Heart left ventricle (tissue), 16 donors: ENCODE data around the gene IKZF1. TPM values are rescaled to one million over a fixed set of nuclear protein-coding genes. Genes with fewer than 3 reads are reported as not detected.

ENCODE experiments used
- ATAC-seq, 4 donors: fragments of 200-7000 bp; cut with Tn5 transposase; one replicate each; pipeline ENCODE4 v1.9.1; 2020 to 2022; ENCODE audit warnings: moderate library complexity in 4 of 4, mild to moderate bottlenecking in 3 of 4, moderate number of reproducible peaks in 1 of 4
- DNase-seq, 5 donors: peaks; one replicate each; pipeline ENCODE4 v3.0.0-alpha.2; 2020
- H3K27ac ChIP-seq, 12 donors: fragments of 200-600 bp; sonication (generic) in 4 of 12; one replicate each; pipeline versions ENCODE4 v1.5.0 to v1.8.0; 2016 to 2022; ENCODE audit warnings: mild to moderate bottlenecking in 2 of 12
- H3K27me3 ChIP-seq, 9 donors: fragments of 200-600 bp; sonication (generic) in 2 of 9; one replicate each; pipeline versions ENCODE4 v1.5.1 to v1.8.0; 2016 to 2022; ENCODE audit warnings: mild to moderate bottlenecking in 3 of 9
- H3K36me3 ChIP-seq, 9 donors: fragments of 200-600 bp; sonication (generic) in 2 of 9; one replicate each; pipeline versions ENCODE4 v1.5.0 to v1.8.0; 2018 to 2022; ENCODE audit warnings: mild to moderate bottlenecking in 2 of 9
- H3K4me1 ChIP-seq, 12 donors: fragments of 200-600 bp; sonication (generic) in 4 of 12; one replicate each; pipeline versions ENCODE4 v1.5.0 to v1.8.0; 2016 to 2022; ENCODE audit warnings: mild to moderate bottlenecking in 3 of 12
- H3K4me3 ChIP-seq, 12 donors: fragments of 200-600 bp; sonication (generic) in 4 of 12; one replicate each; pipeline versions ENCODE4 v1.5.0 to v1.8.0; 2017 to 2022; ENCODE audit warnings: mild to moderate bottlenecking in 9 of 12, moderate library complexity in 4 of 12
- H3K9me3 ChIP-seq, 12 donors: fragments of 200-600 bp; sonication (generic) in 4 of 12; one replicate each; pipeline versions ENCODE4 v1.5.0 to v1.8.0; 2016 to 2022; ENCODE audit warnings: mild to moderate bottlenecking in 1 of 12
- CTCF ChIP-seq, 12 donors: fragments of 200-600 bp; sonication (generic) in 4 of 12; IDR thresholded peaks; one replicate each; pipeline versions ENCODE4 v1.5.0 to v1.8.0; 2018 to 2022; ENCODE audit warnings: antibody characterized with exemption in 12 of 12, mild to moderate bottlenecking in 5 of 12
- POLR2A ChIP-seq, 2 donors: fragments of 450-650 bp; IDR thresholded peaks; one replicate each; pipeline ENCODE4 v1.6.1; 2017; ENCODE audit warnings: antibody characterized with exemption in 2 of 2, mild to moderate bottlenecking in 2 of 2, moderate library complexity in 2 of 2
- WGBS, 4 donors: extraction: QIAGEN DNeasy Blood & Tissue Kit in 2 of 4; methylation state at CpG; one replicate each; pipeline versions ENCODE4 v1.1.5 to v1.1.7; 2013 to 2018; 5-methylcytosine and 5-hydroxymethylcytosine counted together
- intact Hi-C, 10 donors: fragments of 100-400 bp; cut with DNase I; formaldehyde crosslinking; loops; one replicate each; pipeline versions ENCODE4 v1.11.1 to v1.14.2; 2022
- polyA plus RNA-seq, 2 donors: library from polyadenylated mRNA; stranded (reverse); fragments of 200-250 nt; gene quantifications; one replicate each; pipeline ENCODE4 v1.2.3, GENCODE V29; 2013
- total RNA-seq, 9 donors: library from RNA; depleted of rRNA in 2 of 9; stranded (reverse); fragments of >200 nt in 2 of 9; fragmentation: NEBNext Ultra II Directional in 3 of 9; extraction: Animal tissue kit (Norgen Biotek cat#: 25700) in 3 of 9; gene quantifications; one replicate each; pipeline versions ENCODE4 v1.1.0 to v1.2.4, GENCODE V29; 2016 to 2023
- donor health status: ischemic (EF 13 %, LVEDD 7.1; RV severe dilation, severe dysfunction).
- donor health status: healthy with polysubstance abuse.
- donor health status: DM: no; HTN: yes; CAD: no.
- donor health status: DM: no; HTN: no; CAD: no.
- donor health status: ischemic (EF 25% LVEDD 6.9; RV normal size, moderate dysfunction).
- donor health status: ischemic (EF 25% LVEDD 5.7; RV mildly dilated, moderate dysfunction).
- donor health status: healthy.
- donor health status: DM: yes; HTN: yes; CAD: no.
- donor health status: ischemic (EF 35%, LVEDD 5.7; RV mildly dilated, moderate dysfunction).
- donor health status: nonischemic (EF 11% LVEDD 7.7; RV severe dilation, severe dysfunction).
- donor health status: DM: yes; HTN: yes; CAD: no.
- donor health status: PGD.
- donor health status: ischemic (EF 29% LVEDD 5.4; RV normal size, mild dysfunction).
- donor health status: nonischemic (EF 23%, LVEDD 6.1; RV moderate dilation, normal function).

IKZF1 gene
- total and polyA plus RNA-seq, 11 donors, result 0.30 to 27.8 (median 2.4) TPM

DNA sequence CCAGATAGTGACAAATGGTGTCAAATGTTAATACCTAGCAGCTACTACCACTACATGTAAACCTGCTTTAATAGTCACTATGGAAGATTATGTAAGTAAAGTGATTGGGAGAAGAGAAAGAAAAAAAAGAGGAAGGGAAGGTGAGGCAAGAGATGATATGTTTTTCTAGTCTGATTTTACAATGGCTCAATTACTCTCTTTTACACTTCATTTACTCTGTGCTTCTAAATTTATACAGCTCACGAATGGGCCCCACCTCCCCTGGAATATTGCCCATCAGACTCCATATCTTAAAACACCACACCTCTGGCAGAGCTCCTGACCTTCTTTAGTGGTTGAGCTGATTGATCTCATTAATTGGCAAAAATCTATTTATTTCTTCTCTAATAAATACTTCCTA, 28.0 kb upstream of the IKZF1 start:
- WGBS, 4 donors, result 8 to 17% (median 12%) methylated on average over 1 of the region's 1 CpG
- Histone ChIP-seq H3K4me1 (peaks cover 0 to 24% (median 0%) of the 10 kb centered on the region in 12 donors), H3K27ac (no peak overlapping the region), H3K9me3 (no peaks in the 10 kb centered on the region), H3K4me3 (no peak overlapping the region), H3K36me3 (no peaks in the 10 kb centered on the region), H3K27me3 (peaks cover 0 to 10% (median 0%) of the 10 kb centered on the region in 9 donors)
- DNase-seq, result no peak
- TF ChIP-seq CTCF (IDR thresholded peaks at IDR 0.05) (no peak), POLR2A (IDR thresholded peaks at IDR 0.05) (no peak)
- intact Hi-C loops, result no loop called here
- no peak for ATAC-seq

DNA sequence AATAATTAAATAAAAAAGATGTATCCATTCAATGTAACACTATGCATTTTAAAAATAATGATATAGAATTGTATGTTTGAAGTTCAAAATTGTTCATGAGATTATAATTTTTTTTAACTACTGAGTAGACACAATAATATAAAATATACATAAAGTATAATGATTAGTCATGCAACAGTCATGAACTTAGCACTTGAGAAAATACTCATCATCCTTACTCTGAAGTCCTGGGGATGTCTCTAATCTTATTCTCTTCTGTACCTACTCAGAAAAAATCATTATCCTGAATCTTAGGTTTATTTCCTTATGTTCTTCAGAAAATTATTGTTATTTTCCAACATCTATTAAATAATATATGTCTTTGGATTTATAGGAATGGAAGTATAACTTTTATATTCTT, 26.4 kb upstream of the IKZF1 start:
- TF ChIP-seq POLR2A (IDR thresholded peaks at IDR 0.05) (no peak), CTCF (IDR thresholded peaks at IDR 0.05) (no peak)
- intact Hi-C loops, result no loop called here
- DNase-seq, result no peak
- H3K36me3 ChIP-seq, result no peaks in the 10 kb centered on the region
- H3K4me1 ChIP-seq, result peaks cover 0 to 41% (median 0%) of the 10 kb centered on the region in 12 donors
- no peak for ATAC-seq
- no peak overlapping the region for H3K4me3 ChIP-seq
- H3K9me3 ChIP-seq, result no peaks in the 10 kb centered on the region
- H3K27ac ChIP-seq, result no peak overlapping the region
- H3K27me3 ChIP-seq, result peaks cover 0 to 10% (median 0%) of the 10 kb centered on the region in 9 donors

- H3K27me3 ChIP-seq, result no peaks in the 10 kb centered on the region
- DNase-seq (peak in 2 of 5 donors; percentile 17 to 37), ATAC-seq (peak in 2 of 4 donors; percentile 37 to 46)
- TF ChIP-seq CTCF (IDR thresholded peaks at IDR 0.05), result no peak
- no peak for TF ChIP-seq POLR2A (IDR thresholded peaks at IDR 0.05)
- H3K36me3 ChIP-seq, result no peaks in the 10 kb centered on the region
- H3K4me3 ChIP-seq, result peak overlapping the region in 1 of 12 donors; percentile 34
- intact Hi-C loops, result no loop called here
- peaks cover 0 to 55% (median 0%) of the 10 kb centered on the region in 12 donors for H3K4me1 ChIP-seq
- 63 to 77% (median 71%) methylated on average over 12 of the region's 12 CpGs for WGBS, 4 donors
- peak overlapping the region in 3 of 12 donors; percentile 9 to 76 (median 13) for H3K27ac ChIP-seq
- H3K9me3 ChIP-seq, result no peaks in the 10 kb centered on the region
These were observed 22.7 kb upstream of the IKZF1 start for GRCh38 chr7:50281680-50282445.

DNA sequence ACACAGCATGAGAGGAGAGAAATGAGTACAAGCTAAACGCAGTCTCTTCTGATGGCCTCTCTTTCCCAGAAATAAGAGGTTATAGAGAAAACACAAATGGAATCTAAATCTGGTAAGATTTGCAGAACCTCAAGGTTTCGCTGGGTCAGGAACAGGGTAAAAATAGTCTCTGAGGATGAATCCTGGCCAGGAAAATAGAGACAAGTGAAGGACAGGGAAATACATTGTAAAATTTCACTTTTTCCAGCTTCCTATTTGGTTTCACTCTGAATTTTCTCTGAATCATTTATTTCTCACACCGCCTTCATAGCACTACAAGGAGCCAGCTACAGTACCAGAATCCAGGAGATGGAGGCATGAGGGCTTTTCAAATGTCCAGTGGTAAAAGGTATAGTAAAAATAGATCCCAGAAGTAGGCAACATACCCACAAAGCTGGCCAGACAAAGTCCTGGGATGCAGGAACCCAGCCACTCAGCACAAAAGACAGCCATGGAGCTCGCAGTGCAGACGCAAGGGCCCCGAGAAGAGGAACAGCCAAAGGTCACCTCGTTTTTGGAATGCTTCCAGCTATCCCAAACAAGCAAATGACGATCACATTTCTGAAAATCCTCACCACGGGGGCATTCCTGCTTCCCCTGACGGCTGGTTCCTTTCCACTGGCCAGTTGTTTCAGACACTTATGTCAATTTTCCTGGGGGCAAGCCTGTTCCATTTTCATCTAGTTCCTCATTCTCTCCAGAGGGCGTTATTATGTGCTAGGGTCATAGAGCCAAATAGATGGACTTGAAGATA, 21.5 kb upstream of the IKZF1 start:
- Histone ChIP-seq H3K4me3 (no peak overlapping the region), H3K27ac (peak overlapping the region in 2 of 12 donors; percentile 13 to 76), H3K4me1 (peaks cover 0 to 55% (median 0%) of the 10 kb centered on the region in 12 donors), H3K36me3 (no peaks in the 10 kb centered on the region), H3K9me3 (no peaks in the 10 kb centered on the region), H3K27me3 (peaks cover 0 to 5% (median 0%) of the 10 kb centered on the region in 9 donors)
- DNase-seq, result peak in 1 of 5 donors; percentile 27
- WGBS, 4 donors, result 51 to 57% (median 54%) methylated on average over 11 of the region's 11 CpGs
- TF ChIP-seq POLR2A (IDR thresholded peaks at IDR 0.05) (no peak), CTCF (IDR thresholded peaks at IDR 0.05) (no peak)
- intact Hi-C loops, result no loop called here
- ATAC-seq, result peak in 3 of 4 donors; percentile 18 to 59 (median 53)
